Stimulated activated CD4-positive, alpha-beta T cell treated with anti-CD3 and anti-CD28 coated beads, Interleukin-4, amount 100 ng/mL, for 4 hours (primary cell): Measurements from ENCODE around the gene ANKRD17.
"Not testable (repeated sequence)": the region's sequence is repeated elsewhere in the genome, so short reads cannot be mapped to it uniquely, and the experiment has no call there.

Experiments used
- DNase-seq, 2 experiments: peaks; one replicate each; pipeline ENCODE4 v3.0.0-alpha.2; 2020

ANKRD17 gene

GRCh38 chr4:73247100-73247499 lies 11.5 kb downstream of the ANKRD17 start:
- DNase-seq, result no peak

- DNase-seq, result no peak
Observed at GRCh38 chr4:73245955-73246354, 12.6 kb downstream of the ANKRD17 start.

GRCh38 chr4:73244945-73245601 lies 13.5 kb downstream of the ANKRD17 start:
- no peak for DNase-seq

GRCh38 chr4:73237044-73237443 lies 21.6 kb downstream of the ANKRD17 start:
- DNase-seq, result no peak

GRCh38 chr4:73236151-73236550 lies 22.4 kb downstream of the ANKRD17 start:
- no peak for DNase-seq

GRCh38 chr4:73234712-73235111 lies 23.9 kb downstream of the ANKRD17 start:
- no peak for DNase-seq

GRCh38 chr4:73231518-73232487 lies 26.8 kb downstream of the ANKRD17 start:
- no peak for DNase-seq

GRCh38 chr4:73230865-73231517 lies 27.6 kb downstream of the ANKRD17 start:
- DNase-seq, result no peak

GRCh38 chr4:73228800-73229199 lies 29.8 kb downstream of the ANKRD17 start:
- DNase-seq, result not testable (repeated sequence)

GRCh38 chr4:73224886-73225285 lies 33.7 kb downstream of the ANKRD17 start:
- no peak for DNase-seq

GRCh38 chr4:73223258-73223650 lies 35.3 kb downstream of the ANKRD17 start:
- no peak for DNase-seq

- DNase-seq, result peak in 1 of 2 experiments; percentile 57
Observed at GRCh38 chr4:73222466-73223257, 35.9 kb downstream of the ANKRD17 start.

- no peak for DNase-seq
Observed at GRCh38 chr4:73221734-73222133, 36.9 kb downstream of the ANKRD17 start.

GRCh38 chr4:73220815-73221214 lies 37.8 kb downstream of the ANKRD17 start:
- DNase-seq, result no peak

- DNase-seq, result no peak
Observed at GRCh38 chr4:73213916-73214653, 44.5 kb downstream of the ANKRD17 start.

GRCh38 chr4:73212982-73213730 lies 45.4 kb downstream of the ANKRD17 start:
- DNase-seq, result no peak

GRCh38 chr4:73211968-73212367 lies 46.6 kb downstream of the ANKRD17 start:
- no peak for DNase-seq

GRCh38 chr4:73208376-73208775 lies 50.2 kb downstream of the ANKRD17 start:
- no peak for DNase-seq

GRCh38 chr4:73206236-73206635 lies 52.4 kb downstream of the ANKRD17 start:
- no peak for DNase-seq

GRCh38 chr4:73205482-73205881 lies 53.1 kb downstream of the ANKRD17 start:
- no peak for DNase-seq

- not testable (repeated sequence) for DNase-seq
Observed at GRCh38 chr4:73203976-73204375, 54.6 kb downstream of the ANKRD17 start.
